H1 (cell line): ENCODE measurements around the gene RHOH. TPM values are rescaled to one million over a fixed set of nuclear protein-coding genes. Genes with fewer than 3 reads are reported as not detected.

Experiments used
- CHD2 ChIP-seq: IDR thresholded peaks from 2 replicates; pipeline ENCODE4 v1.6.1; 2012; ENCODE audit warnings: low read length, improper control_type of control experiment
- SIN3A ChIP-seq, 2 experiments: IDR thresholded peaks in 1 of 2; conservative IDR thresholded peaks in 1 of 2; 2 replicates each; pipeline ENCODE4 v1.6.1; 2011 to 2012; ENCODE audit warnings: low read length in 2 of 2, improper control_type of control experiment in 1 of 2, low read depth in 1 of 2, mild to moderate bottlenecking in 1 of 2
- polyA plus RNA-seq, 7 experiments: library from polyadenylated mRNA; depleted of rRNA in 3 of 7; stranded (reverse) in 5 of 7; unstranded in 2 of 7; fragments of >200 nt in 5 of 7; fragments of 200-250 nt in 2 of 7; gene quantifications; 1 replicate in 5 of 7; 2 replicates in 1 of 7; 4 replicates in 1 of 7; pipeline versions ENCODE4 v1.2.1 to v1.2.3, GENCODE V29; 2011 to 2013; ENCODE audit warnings: missing spikeins in 2 of 7, mixed read lengths in 2 of 7
- total RNA-seq: library from RNA; stranded (reverse); fragmentation: NEBNext Ultra II Directional; extraction: Animal tissue kit (Norgen Biotek cat#: 25700); gene quantifications from 2 replicates; pipeline ENCODE4 v1.2.1, GENCODE V29; 2021
- TF ChIP-seq, protein P1 (sequence below): IDR thresholded peaks from 2 replicates; pipeline ENCODE4 v1.6.1; 2011; ENCODE audit warnings: low read length, improper control_type of control experiment

The RHOH gene
- total and polyA plus RNA-seq, 2 of the 8 experiments (the other 6 are each of a cell fraction or from before 2014, with no cell fraction given) = 5.9 to 6.9 TPM

DNA sequence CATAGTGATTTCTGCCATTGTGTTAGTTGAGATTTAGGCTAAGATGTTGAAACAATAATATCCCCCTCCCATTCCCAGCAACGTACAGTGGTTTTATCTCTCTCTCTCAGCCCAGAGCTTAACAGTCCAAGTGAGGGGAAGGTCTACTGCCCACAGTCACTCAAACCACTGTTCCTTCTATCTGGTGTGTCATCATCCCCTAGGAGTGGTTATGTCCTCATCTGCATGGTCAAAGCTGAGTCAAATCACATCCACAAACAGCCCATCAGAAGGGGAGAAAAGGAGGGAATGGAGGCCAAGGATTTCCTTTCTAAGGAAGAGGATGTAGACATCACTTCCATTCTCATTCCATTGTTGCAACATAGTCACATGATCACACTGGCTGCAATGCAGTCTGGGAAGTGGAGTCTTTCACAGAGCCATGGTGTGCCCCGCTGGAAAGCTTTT, 95.5 kb downstream of the RHOH start (continued):
- TF ChIP-seq CHD2 = no peak
- no peak for TF ChIP-seq SIN3A (conservative IDR thresholded peaks at IDR 0.05 in 1 of 2, IDR thresholded peaks at IDR 0.05 in 1 of 2; ENCODE audit: low read depth in 1 of 2, low read length in 2 of 2)
- TF ChIP-seq, protein P1, sequence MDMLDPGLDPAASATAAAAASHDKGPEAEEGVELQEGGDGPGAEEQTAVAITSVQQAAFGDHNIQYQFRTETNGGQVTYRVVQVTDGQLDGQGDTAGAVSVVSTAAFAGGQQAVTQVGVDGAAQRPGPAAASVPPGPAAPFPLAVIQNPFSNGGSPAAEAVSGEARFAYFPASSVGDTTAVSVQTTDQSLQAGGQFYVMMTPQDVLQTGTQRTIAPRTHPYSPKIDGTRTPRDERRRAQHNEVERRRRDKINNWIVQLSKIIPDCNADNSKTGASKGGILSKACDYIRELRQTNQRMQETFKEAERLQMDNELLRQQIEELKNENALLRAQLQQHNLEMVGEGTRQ = peak; percentile 80
